ENCODE measurements around the gene ZNF710. TPM values are rescaled to one million over a fixed set of nuclear protein-coding genes. Genes with fewer than 3 reads are reported as not detected.
A peak's percentile ranks its signal among the peaks of the same experiment; 100 is the strongest.

Gene ZNF710
- total RNA-seq, 1 experiment from 2014 or later, result 40.7 TPM

DNA sequence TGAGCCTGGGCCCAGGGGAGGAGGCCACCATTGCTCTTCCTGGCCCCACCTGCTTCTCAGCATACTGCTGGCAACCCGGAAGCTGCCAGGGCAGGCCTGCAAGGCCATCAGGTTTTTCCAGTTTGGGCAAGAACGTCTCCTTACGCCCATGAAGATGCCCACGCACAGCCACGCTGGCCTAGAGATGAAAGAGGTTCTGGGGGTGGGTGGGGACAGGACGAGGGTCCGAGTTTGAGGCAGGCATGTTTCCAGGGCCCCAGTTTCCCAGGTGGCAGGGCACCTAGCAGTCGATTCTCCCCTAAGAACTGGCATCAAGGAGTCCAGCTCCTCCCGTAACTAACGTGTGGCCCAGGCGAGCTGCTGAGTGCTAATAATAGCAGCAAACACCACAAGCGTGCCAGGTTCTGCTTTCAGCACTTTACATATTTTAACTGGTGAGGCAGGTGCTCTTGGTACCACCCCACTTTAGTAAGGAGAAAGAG is 45.8 kb downstream of the ZNF710 start:
- no peak overlapping the region for H3K4me3 Mint-ChIP-seq
- no peak overlapping the region for H3K56ac ChIP-seq (ENCODE audit: insufficient read length, low read depth, low read length)
- H2AFZ ChIP-seq (ENCODE audit: low read length), result no peak overlapping the region
- H3K9ac ChIP-seq (ENCODE audit: extremely low read depth, insufficient read length, low read length), result no peak overlapping the region
- H3K27me3 Mint-ChIP-seq (ENCODE audit: low read depth), result no peaks in the 10 kb centered on the region
- no peak overlapping the region for H2BK120ac ChIP-seq (ENCODE audit: low read depth, low read length, poor library complexity, severe bottlenecking)
- H2BK20ac ChIP-seq (ENCODE audit: low read depth, low read length, poor library complexity, severe bottlenecking), result no peak overlapping the region
- no peak overlapping the region for H3K4me2 ChIP-seq (ENCODE audit: insufficient read depth, insufficient read length, low read length)
- no peaks in the 10 kb centered on the region; a peak in 1 of 7 replicates for H3K36me3 Mint-ChIP-seq (ENCODE audit: insufficient read depth in 1 of 3, low read depth in 3 of 3)
- no CpG with 5 or more reads among the region's 12 CpGs for WGBS (ENCODE audit: extremely low coverage, insufficient read length, low lambda C conversion rate)
- H2BK15ac ChIP-seq (ENCODE audit: low read depth, low read length), result no peak overlapping the region
- H3K23ac ChIP-seq (ENCODE audit: insufficient read length, low read depth, low read length), result no peak overlapping the region
- H2BK12ac ChIP-seq (ENCODE audit: insufficient read length, low read depth, low read length), result no peak overlapping the region
- H3K79me1 ChIP-seq (ENCODE audit: insufficient read depth, low read depth, low read length, poor library complexity, severe bottlenecking), result no peaks in the 10 kb centered on the region
- H2BK5ac ChIP-seq (ENCODE audit: insufficient read length, low read length), result no peak overlapping the region
- H3K27ac ChIP-seq (ENCODE audit: insufficient read length, low read depth, low read length), result no peak overlapping the region
- no peaks in the 10 kb centered on the region for H3K27me3 ChIP-seq (ENCODE audit: insufficient read depth, low read length)
- TF ChIP-seq CTCF (conservative IDR thresholded peaks at IDR 0.05), result no peak
- no peak overlapping the region for H4K8ac ChIP-seq (replicated peaks; ENCODE audit: insufficient read length, low read depth, low read length)
- no peak overlapping the region for H4K91ac ChIP-seq (ENCODE audit: insufficient read length, low read depth, low read length)
- peaks cover 20 to 21% of the 10 kb centered on the region in 2 experiments for H3K4me1 Mint-ChIP-seq
- no peak overlapping the region for H3T11ph ChIP-seq (ENCODE audit: low read length)
- H3K23me2 ChIP-seq (ENCODE audit: insufficient read length, low read depth, low read length, poor library complexity, severe bottlenecking), result no peaks in the 10 kb centered on the region
- no peak overlapping the region for H2AK5ac ChIP-seq (ENCODE audit: insufficient read length, low read length)
- no peaks in the 10 kb centered on the region for H3K4me1 ChIP-seq (ENCODE audit: insufficient read depth, low read length)
- no peak overlapping the region for H3K18ac ChIP-seq (ENCODE audit: insufficient read length, low read depth, low read length)
- no peak overlapping the region for H3K4ac ChIP-seq (ENCODE audit: low read depth, low read length)
- no peaks in the 10 kb centered on the region for H3K9me3 ChIP-seq (ENCODE audit: control insufficient read depth, low read depth, low read length)
- H3K27ac Mint-ChIP-seq, result 0 out of 7 replicates have a peak overlapping the region, but pooled peaks of 1 of the 3 experiments have one; percentile 40
- DNase-seq, result no peak
- H4K20me1 ChIP-seq (ENCODE audit: control insufficient read depth, insufficient read depth, insufficient read length), result no peaks in the 10 kb centered on the region
- H3K9me3 Mint-ChIP-seq, result no peaks in the 10 kb centered on the region
- no peak overlapping the region for H3K14ac ChIP-seq (ENCODE audit: insufficient read depth, low read length)
- H4K5ac ChIP-seq (ENCODE audit: insufficient read length, low read depth, low read length), result no peak overlapping the region
- H3K79me2 ChIP-seq (ENCODE audit: insufficient read depth, low read length), result no peaks in the 10 kb centered on the region; the same call in 1 of the 2 replicates
